Heart right ventricle (tissue), 16 donors: ENCODE measurements around the gene PLCG1. TPM values are rescaled to one million over a fixed set of nuclear protein-coding genes. Genes with fewer than 3 reads are reported as not detected.
A peak's percentile ranks its signal among the peaks of the same experiment; 100 is the strongest.

Experiments used
- ATAC-seq, 8 donors: fragments of 200-7000 bp; cut with Tn5 transposase; one replicate each; pipeline ENCODE4 v1.9.1; 2020; ENCODE audit warnings: mild to moderate bottlenecking in 8 of 8, moderate library complexity in 8 of 8, moderate number of reproducible peaks in 1 of 8
- DNase-seq, 2 donors: peaks; one replicate each; pipeline ENCODE4 v3.0.0-alpha.2; 2020
- H3K27ac ChIP-seq, 10 donors: fragments of 200-600 bp; sonication (generic) in 2 of 10; one replicate each; pipeline versions ENCODE4 v1.5.0 to v1.8.0; 2020 to 2022; ENCODE audit warnings: mild to moderate bottlenecking in 3 of 10
- H3K27me3 ChIP-seq, 7 donors: fragments of 200-600 bp; one replicate each; pipeline ENCODE4 v1.8.0; 2021 to 2022; ENCODE audit warnings: mild to moderate bottlenecking in 2 of 7
- H3K36me3 ChIP-seq, 9 donors: fragments of 200-600 bp; sonication (generic) in 1 of 9; one replicate each; pipeline versions ENCODE4 v1.5.0 to v1.8.0; 2020 to 2022; ENCODE audit warnings: mild to moderate bottlenecking in 2 of 9
- H3K4me1 ChIP-seq, 9 donors: fragments of 200-600 bp; sonication (generic) in 1 of 9; one replicate each; pipeline versions ENCODE4 v1.5.0 to v1.8.0; 2020 to 2022; ENCODE audit warnings: mild to moderate bottlenecking in 4 of 9
- H3K4me3 ChIP-seq, 10 donors: fragments of 200-600 bp; sonication (generic) in 2 of 10; one replicate each; pipeline versions ENCODE4 v1.5.0 to v1.8.0; 2020 to 2022; ENCODE audit warnings: mild to moderate bottlenecking in 7 of 10, moderate library complexity in 2 of 10
- H3K9me3 ChIP-seq, 11 donors: fragments of 200-600 bp in 10 of 11; sonication (generic) in 2 of 11; one replicate each; pipeline versions ENCODE4 v1.5.0 to v1.8.0; 2013 to 2022; ENCODE audit warnings: mild to moderate bottlenecking in 2 of 11, control low read depth in 1 of 11, moderate library complexity in 1 of 11
- WGBS, 2 donors: extraction: QIAGEN DNeasy Blood & Tissue Kit; methylation state at CpG; one replicate each; pipeline ENCODE4 v1.1.7; 2013; ENCODE audit warnings: inconsistent platforms in 1 of 2; 5-methylcytosine and 5-hydroxymethylcytosine counted together
- intact Hi-C, 10 donors: fragments of 100-400 bp; cut with DNase I; formaldehyde crosslinking; loops; one replicate each; pipeline versions ENCODE4 v1.11.1 to v1.14.2; 2022
- polyA plus RNA-seq, 2 donors: library from polyadenylated mRNA; stranded (reverse); fragments of 200-250 nt; gene quantifications; one replicate each; pipeline ENCODE4 v1.2.3, GENCODE V29; 2013
- total RNA-seq, 10 donors: library from RNA; stranded (reverse); fragmentation: NEBNext Ultra II Directional in 3 of 10; extraction: Animal tissue kit (Norgen Biotek cat#: 25700) in 3 of 10; gene quantifications; one replicate each; pipeline versions ENCODE4 v1.2.1 to v1.2.4, GENCODE V29; 2021 to 2023
- TF ChIP-seq, protein P1 (sequence below), 9 donors: fragments of 200-600 bp; sonication (generic) in 2 of 9; IDR thresholded peaks; one replicate each; pipeline versions ENCODE4 v1.5.0 to v1.8.0; 2021 to 2022; ENCODE audit warnings: antibody characterized with exemption in 9 of 9, mild to moderate bottlenecking in 5 of 9, moderate library complexity in 1 of 9
- donor health status: Arrhythmogenic right ventricular cardiomyopathy.
- donor health status: ischemic (EF 13 %, LVEDD 7.1; RV severe dilation, severe dysfunction).
- donor health status: healthy with polysubstance abuse.
- donor health status: DM: no; HTN: yes; CAD: no.
- donor health status: DM: no; HTN: no; CAD: no.
- donor health status: ischemic (EF 25% LVEDD 6.9; RV normal size, moderate dysfunction).
- donor health status: ischemic (EF 25% LVEDD 5.7; RV mildly dilated, moderate dysfunction).
- donor health status: healthy.
- donor health status: DM: yes; HTN: yes; CAD: no.
- donor health status: Ischemic cardiomyopathy.
- donor health status: ischemic (EF 35%, LVEDD 5.7; RV mildly dilated, moderate dysfunction).
- donor health status: nonischemic (EF 11% LVEDD 7.7; RV severe dilation, severe dysfunction).
- donor health status: DM: yes; HTN: yes; CAD: no.
- donor health status: PGD.
- donor health status: ischemic (EF 29% LVEDD 5.4; RV normal size, mild dysfunction).
- donor health status: nonischemic (EF 23%, LVEDD 6.1; RV moderate dilation, normal function).

Gene PLCG1
- total and polyA plus RNA-seq, 12 donors: 36.6 to 81.7 (median 47.9) TPM

DNA sequence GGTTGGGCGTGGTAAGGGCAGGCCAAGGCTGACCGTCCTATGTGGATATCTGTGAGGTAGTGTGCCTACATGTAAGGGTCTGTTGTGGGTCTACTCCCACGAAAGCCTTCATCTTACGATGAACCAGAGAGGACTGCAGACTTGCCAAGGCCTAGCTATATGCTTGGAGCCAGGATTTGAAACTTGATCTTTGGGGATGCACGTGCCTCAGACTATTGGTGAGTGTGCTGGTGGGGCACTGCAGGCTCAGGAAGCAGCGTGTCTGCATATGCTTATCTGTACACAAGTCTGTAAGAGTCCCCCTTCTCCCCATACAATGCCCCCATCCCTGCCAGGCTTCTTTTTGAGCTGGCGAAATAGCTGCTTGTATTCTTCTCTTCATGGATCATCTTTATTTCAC, 17.9 kb downstream of the PLCG1 start:
- Histone ChIP-seq H3K27ac (peak overlapping the region; percentile 2 to 100 (median 64)), H3K4me1 (peaks cover 42 to 100% (median 96%) of the 10 kb centered on the region in 9 donors), H3K9me3 (no peaks in the 10 kb centered on the region), H3K4me3 (no peak overlapping the region), H3K27me3 (no peaks in the 10 kb centered on the region), H3K36me3 (peaks cover 0 to 13% (median 7%) of the 10 kb centered on the region in 9 donors)
- no peak for ATAC-seq
- intact Hi-C loops: no loop called here
- no peak for DNase-seq
- WGBS, 2 donors: 73 to 74% methylated on average over 7 of the region's 7 CpGs
- TF ChIP-seq, protein P1, sequence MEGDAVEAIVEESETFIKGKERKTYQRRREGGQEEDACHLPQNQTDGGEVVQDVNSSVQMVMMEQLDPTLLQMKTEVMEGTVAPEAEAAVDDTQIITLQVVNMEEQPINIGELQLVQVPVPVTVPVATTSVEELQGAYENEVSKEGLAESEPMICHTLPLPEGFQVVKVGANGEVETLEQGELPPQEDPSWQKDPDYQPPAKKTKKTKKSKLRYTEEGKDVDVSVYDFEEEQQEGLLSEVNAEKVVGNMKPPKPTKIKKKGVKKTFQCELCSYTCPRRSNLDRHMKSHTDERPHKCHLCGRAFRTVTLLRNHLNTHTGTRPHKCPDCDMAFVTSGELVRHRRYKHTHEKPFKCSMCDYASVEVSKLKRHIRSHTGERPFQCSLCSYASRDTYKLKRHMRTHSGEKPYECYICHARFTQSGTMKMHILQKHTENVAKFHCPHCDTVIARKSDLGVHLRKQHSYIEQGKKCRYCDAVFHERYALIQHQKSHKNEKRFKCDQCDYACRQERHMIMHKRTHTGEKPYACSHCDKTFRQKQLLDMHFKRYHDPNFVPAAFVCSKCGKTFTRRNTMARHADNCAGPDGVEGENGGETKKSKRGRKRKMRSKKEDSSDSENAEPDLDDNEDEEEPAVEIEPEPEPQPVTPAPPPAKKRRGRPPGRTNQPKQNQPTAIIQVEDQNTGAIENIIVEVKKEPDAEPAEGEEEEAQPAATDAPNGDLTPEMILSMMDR (IDR thresholded peaks at IDR 0.05): no peak

DNA sequence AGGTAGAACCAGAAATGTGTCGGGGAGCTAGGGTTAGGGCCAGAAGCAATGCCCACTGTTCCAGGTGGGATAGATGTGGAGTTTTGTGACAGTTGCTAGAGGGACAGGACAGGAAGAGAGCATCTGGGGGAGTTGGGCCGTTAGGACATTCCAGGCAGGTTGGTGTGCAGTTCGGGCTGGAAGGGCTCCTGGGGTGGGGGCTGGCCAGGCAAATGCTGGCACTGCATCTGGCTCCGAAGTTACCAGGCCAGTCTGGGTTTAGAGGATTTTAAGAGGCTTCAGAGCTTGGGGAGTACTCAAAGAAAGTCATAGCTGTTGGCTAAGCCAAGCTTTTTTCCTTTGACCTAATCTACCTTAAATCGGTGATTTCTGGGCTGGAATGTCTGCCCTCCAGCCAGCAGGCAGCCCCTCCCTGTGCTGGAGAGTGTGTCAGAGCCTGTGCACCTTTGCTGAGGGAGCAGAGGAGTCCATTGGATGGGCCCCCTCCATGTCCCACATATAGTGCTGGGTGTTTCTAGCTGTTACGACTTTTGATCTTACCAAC, 20.8 kb downstream of the PLCG1 start:
- no peaks in the 10 kb centered on the region for H3K27me3 ChIP-seq
- WGBS, 2 donors: 75 to 79% methylated on average over 6 of the region's 6 CpGs
- no peak overlapping the region for H3K4me3 ChIP-seq
- DNase-seq: no peak
- H3K36me3 ChIP-seq: peaks cover 0 to 41% (median 20%) of the 10 kb centered on the region in 9 donors
- no peaks in the 10 kb centered on the region for H3K9me3 ChIP-seq
- no peak for ATAC-seq
- peaks cover 39 to 95% (median 67%) of the 10 kb centered on the region in 9 donors for H3K4me1 ChIP-seq
- TF ChIP-seq, protein P1 (IDR thresholded peaks at IDR 0.05): no peak
- intact Hi-C loops: no loop called here
- H3K27ac ChIP-seq: peak overlapping the region in 4 of 10 donors; percentile 29 to 100 (median 57)

DNA sequence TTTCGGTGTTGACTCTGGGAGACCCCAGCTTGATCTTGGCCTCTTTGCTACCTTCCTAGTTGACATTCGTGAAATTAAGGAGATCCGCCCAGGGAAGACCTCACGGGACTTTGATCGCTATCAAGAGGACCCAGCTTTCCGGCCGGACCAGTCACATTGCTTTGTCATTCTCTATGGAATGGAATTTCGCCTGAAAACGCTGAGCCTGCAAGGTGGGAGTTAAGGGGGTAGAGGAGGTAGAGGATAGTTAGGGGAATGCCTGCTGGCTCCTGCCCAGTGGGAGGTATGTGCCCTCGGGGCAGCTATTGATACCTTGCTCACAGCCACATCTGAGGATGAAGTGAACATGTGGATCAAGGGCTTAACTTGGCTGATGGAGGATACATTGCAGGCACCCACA, 22.2 kb downstream of the PLCG1 start:
- Histone ChIP-seq H3K4me1 (peaks cover 37 to 81% (median 55%) of the 10 kb centered on the region in 9 donors), H3K4me3 (no peak overlapping the region), H3K36me3 (peaks cover 5 to 51% (median 34%) of the 10 kb centered on the region in 9 donors), H3K9me3 (no peaks in the 10 kb centered on the region), H3K27me3 (no peaks in the 10 kb centered on the region), H3K27ac (peak overlapping the region in 6 of 10 donors; percentile 4 to 79 (median 33))
- WGBS, 2 donors: 70 to 78% methylated on average over 10 of the region's 10 CpGs
- ATAC-seq (no peak), DNase-seq (no peak)
- intact Hi-C loops: no loop called here
- TF ChIP-seq, protein P1 (IDR thresholded peaks at IDR 0.05): no peak

DNA sequence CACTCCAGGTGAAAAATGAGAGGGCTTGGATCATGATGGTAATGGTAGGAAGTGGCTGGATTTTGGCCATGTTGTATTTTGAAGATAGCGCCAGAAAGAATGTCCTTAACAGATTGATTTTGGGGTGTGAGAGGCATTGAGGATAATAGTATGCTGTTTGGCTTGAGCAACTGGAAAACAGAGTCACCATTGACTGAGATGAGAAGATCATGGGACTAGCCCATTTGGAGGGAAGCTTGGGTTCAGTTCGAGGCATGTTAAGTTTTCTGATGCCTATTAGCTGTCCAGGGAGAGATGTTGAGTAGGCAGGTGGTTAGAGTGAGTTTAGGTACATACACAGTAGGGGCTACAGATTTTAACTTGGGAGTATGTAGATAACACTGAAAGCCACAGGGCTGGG, 23.3 kb downstream of the PLCG1 start:
- Histone ChIP-seq H3K36me3 (peaks cover 6 to 62% (median 45%) of the 10 kb centered on the region in 9 donors), H3K4me3 (no peak overlapping the region), H3K9me3 (no peaks in the 10 kb centered on the region), H3K27ac (peak overlapping the region in 2 of 10 donors; percentile 37 to 46), H3K27me3 (no peaks in the 10 kb centered on the region), H3K4me1 (peaks cover 26 to 70% (median 44%) of the 10 kb centered on the region in 9 donors)
- intact Hi-C loops: no loop called here
- 87 to 91% methylated on average over 2 of the region's 2 CpGs for WGBS, 2 donors
- TF ChIP-seq, protein P1 (IDR thresholded peaks at IDR 0.05): no peak
- DNase-seq (no peak), ATAC-seq (no peak)
